B cell (primary cell): ENCODE results near the gene TAS2R9. TPM values are rescaled to one million over a fixed set of nuclear protein-coding genes. Genes with fewer than 3 reads are reported as not detected.

Experiments used
- polyA plus RNA-seq: library from polyadenylated mRNA; depleted of rRNA; stranded (reverse); fragments of >200 nt; gene quantifications from 2 replicates; pipeline ENCODE4 v1.2.3, GENCODE V29; 2012
- small RNA-seq: library from RNA; depleted of rRNA; stranded (forward); fragments of <200 nt; gene quantifications from one replicate; pipeline ENCODE3, GENCODE V24; 2012; ENCODE audit warnings: low replicate concordance, low read depth; ENCODE audit not compliant: insufficient read length
- total RNA-seq, 2 donors: library from RNA; stranded (reverse); fragments of 120-200 nt in 1 of 2; gene quantifications; 1 replicate in 1 of 2; 2 replicates in 1 of 2; pipeline versions ENCODE4 v1.2.3 to v1.2.4, GENCODE V29; 2013 to 2022

The TAS2R9 gene
- total and polyA plus RNA-seq, 2 donors (not counting 1 experiment from before 2014, with no cell fraction given): not detected

Small RNAs within 50 kb of the gene (small RNA-seq; reads per million reads assigned to genes)
- not detected for gene PRR4

Other genes with a start within 250 kb of the TAS2R9 start
- 16.0 and 19.1 TPM in 2 replicates for gene MAGOHB, start 196.6 kb downstream of the TAS2R9 start, total RNA-seq
- gene MAGOHB, start 196.6 kb downstream of the TAS2R9 start, polyA plus RNA-seq: 8.1 and 13.1 TPM in 2 replicates
- not detected in 2 replicates for gene STYK1, start 136.1 kb downstream of the TAS2R9 start, total RNA-seq
- not detected in 2 replicates for gene STYK1, start 136.1 kb downstream of the TAS2R9 start, polyA plus RNA-seq
- gene YBX3, start 86.8 kb downstream of the TAS2R9 start, total RNA-seq: 60.8 and 62.6 TPM in 2 replicates
- 191 and 365 TPM in 2 replicates for gene YBX3, start 86.8 kb downstream of the TAS2R9 start, polyA plus RNA-seq
- not detected in 2 replicates for gene TAS2R7, start 7.5 kb downstream of the TAS2R9 start, total RNA-seq
- gene TAS2R7, start 7.5 kb downstream of the TAS2R9 start, polyA plus RNA-seq: not detected in 2 replicates
- gene TAS2R8, start 2.9 kb downstream of the TAS2R9 start, total RNA-seq: not detected in 2 replicates
- 0.20 TPM in 1 of 2 replicates, not detected in the other for gene TAS2R8, start 2.9 kb downstream of the TAS2R9 start, polyA plus RNA-seq
- 0.27 and 1.2 TPM in 2 replicates for gene TAS2R10, start 16.2 kb upstream of the TAS2R9 start, total RNA-seq
- gene TAS2R10, start 16.2 kb upstream of the TAS2R9 start, polyA plus RNA-seq: not detected in 2 replicates
- gene PRR4, start 39.3 kb upstream of the TAS2R9 start, total RNA-seq: 1.0 and 1.9 TPM in 2 replicates
- gene PRR4, start 39.3 kb upstream of the TAS2R9 start, polyA plus RNA-seq: 1.8 and 4.0 TPM in 2 replicates
- 33.6 and 39.7 TPM in 2 replicates for gene PRH1, start 74.1 kb upstream of the TAS2R9 start, total RNA-seq
- 5.9 and 20.9 TPM in 2 replicates for gene PRH1, start 74.1 kb upstream of the TAS2R9 start, polyA plus RNA-seq
- gene TAS2R13, start 99.4 kb upstream of the TAS2R9 start, total RNA-seq: 0.96 and 1.9 TPM in 2 replicates
- 0.06 TPM in 1 of 2 replicates, not detected in the other for gene TAS2R13, start 99.4 kb upstream of the TAS2R9 start, polyA plus RNA-seq
- gene PRH2, start 119.1 kb upstream of the TAS2R9 start, total RNA-seq: not detected in 2 replicates
- gene PRH2, start 119.1 kb upstream of the TAS2R9 start, polyA plus RNA-seq: 0.89 and 2.6 TPM in 2 replicates
- 1.4 and 3.4 TPM in 2 replicates for gene TAS2R14, start 129.1 kb upstream of the TAS2R9 start, total RNA-seq
- 2.8 and 4.3 TPM in 2 replicates for gene TAS2R14, start 129.1 kb upstream of the TAS2R9 start, polyA plus RNA-seq
- gene TAS2R50, start 176.7 kb upstream of the TAS2R9 start, total RNA-seq: 1.9 and 2.0 TPM in 2 replicates
- 0.28 and 0.46 TPM in 2 replicates for gene TAS2R50, start 176.7 kb upstream of the TAS2R9 start, polyA plus RNA-seq
- gene TAS2R20, start 188.1 kb upstream of the TAS2R9 start, total RNA-seq: 3.4 and 4.0 TPM in 2 replicates
- gene TAS2R20, start 188.1 kb upstream of the TAS2R9 start, polyA plus RNA-seq: 1.0 and 1.7 TPM in 2 replicates
- 3.6 and 5.7 TPM in 2 replicates for gene TAS2R19, start 212.5 kb upstream of the TAS2R9 start, total RNA-seq
- 0.34 and 0.42 TPM in 2 replicates for gene TAS2R19, start 212.5 kb upstream of the TAS2R9 start, polyA plus RNA-seq
- gene TAS2R31, start 221.2 kb upstream of the TAS2R9 start, total RNA-seq: 5.0 and 5.7 TPM in 2 replicates
- 0.63 and 0.86 TPM in 2 replicates for gene TAS2R31, start 221.2 kb upstream of the TAS2R9 start, polyA plus RNA-seq